ENCODE data around the gene SERPINA9. TPM values are rescaled to one million over a fixed set of nuclear protein-coding genes. Genes with fewer than 3 reads are reported as not detected.

Gene SERPINA9
- total and polyA plus RNA-seq, 4 donors, result not detected

- Histone ChIP-seq H3K9me3 (ENCODE audit: control insufficient read depth in 4 of 4, insufficient read depth in 3 of 4, low read length in 3 of 4) (peaks cover 0 to 5% (median 0%) of the 10 kb centered on the region in 4 donors), H3K9ac (ENCODE audit: insufficient read depth in 1 of 2, low read length in 2 of 2) (no peak overlapping the region), H3K27ac (ENCODE audit: low read depth in 1 of 2, low read length in 1 of 2) (no peak overlapping the region), H3K36me3 (ENCODE audit: control insufficient read depth in 4 of 4, insufficient read depth in 4 of 4, low read length in 4 of 4) (no peaks in the 10 kb centered on the region), H3K4me3 (no peak overlapping the region), H3K27me3 (ENCODE audit: control insufficient read depth in 3 of 3, insufficient read depth in 3 of 3, low read length in 2 of 3) (peaks cover 0 to 3% (median 0%) of the 10 kb centered on the region in 3 donors), H3K4me1 (ENCODE audit: control insufficient read depth in 5 of 5, insufficient read depth in 5 of 5, low read length in 5 of 5) (no peaks in the 10 kb centered on the region)
- no peak for TF ChIP-seq CTCF (IDR thresholded peaks at IDR 0.05; ENCODE audit: control extremely low read depth, extremely low read depth)
- ATAC-seq (ENCODE audit: insufficient read depth, low FRiP score) (no peak), DNase-seq (no peak)
- 85 to 93% methylated on average over 4 of the region's 4 CpGs for WGBS, 2 donors
Measured at GRCh38 chr14:94441130-94441529, 34.9 kb downstream of the SERPINA9 start.

GRCh38 chr14:94439453-94440057 lies 36.4 kb downstream of the SERPINA9 start:
- no peak overlapping the region for H3K9ac ChIP-seq (ENCODE audit: insufficient read depth in 1 of 2, low read length in 2 of 2)
- no peaks in the 10 kb centered on the region for H3K4me1 ChIP-seq (ENCODE audit: control insufficient read depth in 5 of 5, insufficient read depth in 5 of 5, low read length in 5 of 5)
- DNase-seq (no peak), ATAC-seq (ENCODE audit: insufficient read depth, low FRiP score) (no peak)
- no peak for TF ChIP-seq CTCF (IDR thresholded peaks at IDR 0.05; ENCODE audit: control extremely low read depth, extremely low read depth)
- 77 to 87% methylated on average over 5 of the region's 5 CpGs for WGBS, 2 donors
- no peaks in the 10 kb centered on the region for H3K36me3 ChIP-seq (ENCODE audit: control insufficient read depth in 4 of 4, insufficient read depth in 4 of 4, low read length in 4 of 4)
- no peak overlapping the region for H3K4me3 ChIP-seq
- peaks cover 0 to 5% (median 0%) of the 10 kb centered on the region in 4 donors for H3K9me3 ChIP-seq (ENCODE audit: control insufficient read depth in 4 of 4, insufficient read depth in 3 of 4, low read length in 3 of 4)
- H3K27me3 ChIP-seq (ENCODE audit: control insufficient read depth in 3 of 3, insufficient read depth in 3 of 3, low read length in 2 of 3), result peaks cover 0 to 3% (median 3%) of the 10 kb centered on the region in 3 donors
- no peak overlapping the region for H3K27ac ChIP-seq (ENCODE audit: low read depth in 1 of 2, low read length in 1 of 2)

GRCh38 chr14:94428610-94429009 lies 47.4 kb downstream of the SERPINA9 start:
- DNase-seq (no peak), ATAC-seq (ENCODE audit: insufficient read depth, low FRiP score) (no peak)
- Histone ChIP-seq H3K27ac (ENCODE audit: low read depth in 1 of 2, low read length in 1 of 2) (no peak overlapping the region), H3K4me1 (ENCODE audit: control insufficient read depth in 5 of 5, insufficient read depth in 5 of 5, low read length in 5 of 5) (no peaks in the 10 kb centered on the region), H3K4me3 (no peak overlapping the region), H3K36me3 (ENCODE audit: control insufficient read depth in 4 of 4, insufficient read depth in 4 of 4, low read length in 4 of 4) (no peaks in the 10 kb centered on the region), H3K9ac (ENCODE audit: insufficient read depth in 1 of 2, low read length in 2 of 2) (no peak overlapping the region), H3K27me3 (ENCODE audit: control insufficient read depth in 3 of 3, insufficient read depth in 3 of 3, low read length in 2 of 3) (peaks cover 0 to 5% (median 3%) of the 10 kb centered on the region in 3 donors), H3K9me3 (ENCODE audit: control insufficient read depth in 4 of 4, insufficient read depth in 3 of 4, low read length in 3 of 4) (no peaks in the 10 kb centered on the region)
- no peak for TF ChIP-seq CTCF (IDR thresholded peaks at IDR 0.05; ENCODE audit: control extremely low read depth, extremely low read depth)
- WGBS, 2 donors, result 68 to 81% methylated on average over 2 of the region's 2 CpGs

All from lung (tissue), 12 donors.